ENCODE measurements around the gene EFCAB12. TPM values are rescaled to one million over a fixed set of nuclear protein-coding genes. Genes with fewer than 3 reads are reported as not detected.
A peak's percentile ranks its signal among the peaks of the same experiment; 100 is the strongest.

EFCAB12 gene
- total RNA-seq, 4 donors from 2014 or later = 0.08 to 0.47 TPM; not detected in 2

- TF ChIP-seq EP300 (IDR thresholded peaks at IDR 0.05) (no peak), POLR2A (IDR thresholded peaks at IDR 0.05) (no peak), CTCF (IDR thresholded peaks at IDR 0.05) (no peak), POLR2AphosphoS5 (IDR thresholded peaks at IDR 0.05) (no peak)
- Histone ChIP-seq H3K27me3 (peaks cover 3% of the 10 kb centered on the region), H3K9me3 (no peaks in the 10 kb centered on the region), H3K4me3 (no peak overlapping the region), H3K36me3 (peaks cover 3 to 43% of the 10 kb centered on the region in 2 donors), H3K4me1 (peaks cover 0 to 17% (median 5%) of the 10 kb centered on the region in 3 donors), H3K27ac (peak overlapping the region in 1 of 4 donors; percentile 70)
- no peak for ATAC-seq
- WGBS, 2 donors (ENCODE audit: low coverage in 1 of 2) = 77 to 100% methylated on average over 1 to 4 of the region's 4 CpGs
Measured at GRCh38 chr3:129429602-129430001, 1.2 kb upstream of the EFCAB12 start.

DNA sequence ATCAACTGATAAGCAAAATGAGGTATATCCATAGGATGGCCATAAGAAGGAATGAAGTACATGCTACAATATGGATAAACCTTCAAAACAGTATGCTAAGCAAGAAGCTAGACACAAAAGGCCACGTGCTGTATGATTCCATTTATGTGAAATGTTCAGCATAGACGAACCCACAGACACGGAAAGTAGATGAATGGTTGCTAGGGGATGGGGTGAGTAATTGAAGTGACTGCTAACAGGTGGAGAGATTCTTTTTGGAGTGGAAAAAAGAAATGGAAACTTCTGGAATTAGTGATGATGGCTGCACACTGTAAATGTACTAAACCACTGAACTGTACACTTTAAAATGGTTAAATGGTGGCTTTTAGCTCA, 630 bp upstream of the EFCAB12 start:
- peak overlapping the region in 3 of 4 donors; percentile 63 to 70 (median 64) for H3K27ac ChIP-seq

GRCh38 chr3:129428007-129428375, 445 bp downstream of the EFCAB12 start:
- WGBS, 2 donors (ENCODE audit: low coverage in 1 of 2) = 6 to 22% methylated on average over 3 of the region's 8 CpGs
- Histone ChIP-seq H3K36me3 (peaks cover under 1 to 30% of the 10 kb centered on the region in 2 donors), H3K4me3 (peak overlapping the region; percentile 45 to 59), H3K9me3 (no peaks in the 10 kb centered on the region), H3K4me1 (peaks cover 0 to 16% (median 5%) of the 10 kb centered on the region in 3 donors), H3K27ac (no peak overlapping the region), H3K27me3 (peaks cover 3% of the 10 kb centered on the region)
- ATAC-seq = no peak
- TF ChIP-seq POLR2AphosphoS5 (IDR thresholded peaks at IDR 0.05) (no peak), CTCF (IDR thresholded peaks at IDR 0.05) (no peak), POLR2A (IDR thresholded peaks at IDR 0.05) (no peak), EP300 (IDR thresholded peaks at IDR 0.05) (no peak)

More for the DNA sequence above, 630 bp upstream of the EFCAB12 start:
- TF ChIP-seq POLR2A (IDR thresholded peaks at IDR 0.05) = no peak
- no peak for TF ChIP-seq POLR2AphosphoS5 (IDR thresholded peaks at IDR 0.05)
- no peak for TF ChIP-seq CTCF (IDR thresholded peaks at IDR 0.05)
- 42 to 56% methylated on average over 3 of the region's 3 CpGs for WGBS, 2 donors (ENCODE audit: low coverage in 1 of 2)
- peaks cover 0 to 16% (median 5%) of the 10 kb centered on the region in 3 donors for H3K4me1 ChIP-seq
- H3K27me3 ChIP-seq = peaks cover 3% of the 10 kb centered on the region
- no peaks in the 10 kb centered on the region for H3K9me3 ChIP-seq
- no peak for ATAC-seq
- H3K36me3 ChIP-seq = peaks cover 3 to 41% of the 10 kb centered on the region in 2 donors
- H3K4me3 ChIP-seq = peak overlapping the region in 1 of 2 donors; percentile 59

- peaks cover 0 to 16% (median 5%) of the 10 kb centered on the region in 3 donors for H3K4me1 ChIP-seq
- no peak for ATAC-seq
- H3K27ac ChIP-seq = no peak overlapping the region
- H3K36me3 ChIP-seq = peaks cover 0 to 6% of the 10 kb centered on the region in 2 donors
- 83 to 86% methylated on average over 2 of the region's 2 CpGs for WGBS, 2 donors (ENCODE audit: low coverage in 1 of 2)
- TF ChIP-seq CTCF (IDR thresholded peaks at IDR 0.05) (no peak), POLR2AphosphoS5 (IDR thresholded peaks at IDR 0.05) (no peak), EP300 (IDR thresholded peaks at IDR 0.05) (no peak), POLR2A (IDR thresholded peaks at IDR 0.05) (no peak)
- peaks cover 3% of the 10 kb centered on the region for H3K27me3 ChIP-seq
- H3K4me3 ChIP-seq = no peak overlapping the region
- no peaks in the 10 kb centered on the region for H3K9me3 ChIP-seq
Measured at GRCh38 chr3:129425619-129426018, 2.8 kb downstream of the EFCAB12 start.

DNA sequence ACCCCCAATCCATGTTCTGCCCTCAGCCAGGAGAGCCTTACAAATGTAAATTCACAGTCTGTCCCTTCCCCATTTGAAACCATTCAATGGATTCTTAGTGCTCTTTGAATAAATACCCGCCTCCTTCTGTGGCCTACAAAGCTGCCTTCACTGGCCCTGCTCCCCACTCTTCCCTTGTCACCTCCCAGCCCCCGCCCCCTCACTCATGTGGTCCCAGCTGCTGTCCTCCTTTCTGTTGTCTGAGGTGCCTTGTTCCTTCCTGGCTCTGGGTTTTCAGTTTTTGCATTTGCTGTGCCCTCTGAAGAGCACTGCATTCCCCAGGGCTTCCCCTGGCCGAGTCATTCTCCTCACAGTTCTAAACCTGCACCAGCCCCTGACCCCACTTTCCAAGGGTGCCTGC, 3.2 kb downstream of the EFCAB12 start:
- H3K4me3 ChIP-seq = no peak overlapping the region
- 79 to 100% methylated on average over 1 to 2 of the region's 3 CpGs for WGBS, 2 donors (ENCODE audit: low coverage in 1 of 2)
- no peak for TF ChIP-seq POLR2AphosphoS5 (IDR thresholded peaks at IDR 0.05)
- no peak for TF ChIP-seq POLR2A (IDR thresholded peaks at IDR 0.05)
- no peak for TF ChIP-seq EP300 (IDR thresholded peaks at IDR 0.05)
- TF ChIP-seq CTCF (IDR thresholded peaks at IDR 0.05) = no peak
- no peak for ATAC-seq
- H3K27ac ChIP-seq = no peak overlapping the region
- peaks cover 0 to 2% of the 10 kb centered on the region in 2 donors for H3K36me3 ChIP-seq
- H3K27me3 ChIP-seq = peaks cover 3% of the 10 kb centered on the region
- no peaks in the 10 kb centered on the region for H3K9me3 ChIP-seq
- peaks cover 0 to 16% (median 5%) of the 10 kb centered on the region in 3 donors for H3K4me1 ChIP-seq

Measured in gastroesophageal sphincter (tissue), 4 donors.